NCI-H526 treated with DMSO at 0.1 percent for 48 hours (cell line): ENCODE data around the gene PARN.
"Not testable (repeated sequence)": the region's sequence is repeated elsewhere in the genome, so short reads cannot be mapped to it uniquely, and the experiment has no call there.

ENCODE experiments used
- DNase-seq: peaks from one replicate; lab custom pipeline; 2025; lab: John Stamatoyannopoulos, UW

The PARN gene

GRCh38 chr16:14437426-14437825, 192.6 kb downstream of the PARN start:
- no peak for DNase-seq

- DNase-seq = no peak
Measured at GRCh38 chr16:14436401-14436955, 193.6 kb downstream of the PARN start.

GRCh38 chr16:14434860-14435259, 195.2 kb downstream of the PARN start:
- DNase-seq = no peak

- not testable (repeated sequence) for DNase-seq
Measured at GRCh38 chr16:14428971-14429637, 201.0 kb downstream of the PARN start.

GRCh38 chr16:14428043-14428442, 202.0 kb downstream of the PARN start:
- DNase-seq = no peak

- DNase-seq = no peak
Measured at GRCh38 chr16:14427371-14427948, 202.6 kb downstream of the PARN start.

- DNase-seq = no peak
Measured at GRCh38 chr16:14424595-14424994, 205.5 kb downstream of the PARN start.

- no peak for DNase-seq
Measured at GRCh38 chr16:14423344-14423743, 206.7 kb downstream of the PARN start.

GRCh38 chr16:14420721-14421488, 209.2 kb downstream of the PARN start:
- no peak for DNase-seq

GRCh38 chr16:14420243-14420642, 209.8 kb downstream of the PARN start:
- DNase-seq = not testable (repeated sequence)

GRCh38 chr16:14419817-14420216, 210.2 kb downstream of the PARN start:
- DNase-seq = no peak

GRCh38 chr16:14418795-14419225, 211.2 kb downstream of the PARN start:
- DNase-seq = no peak

- DNase-seq = no peak
Measured at GRCh38 chr16:14416184-14416583, 213.9 kb downstream of the PARN start.

- no peak for DNase-seq
Measured at GRCh38 chr16:14415291-14415690, 214.8 kb downstream of the PARN start.

- no peak for DNase-seq
Measured at GRCh38 chr16:14409563-14409962, 220.5 kb downstream of the PARN start.

GRCh38 chr16:14407786-14408399, 222.2 kb downstream of the PARN start:
- DNase-seq = no peak

GRCh38 chr16:14405611-14406537, 224.2 kb downstream of the PARN start:
- no peak for DNase-seq

- not testable (repeated sequence) for DNase-seq
Measured at GRCh38 chr16:14403001-14403389, 227.1 kb downstream of the PARN start.

GRCh38 chr16:14402114-14403000, 227.7 kb downstream of the PARN start:
- not testable (repeated sequence) for DNase-seq

- not testable (repeated sequence) for DNase-seq
Measured at GRCh38 chr16:14401711-14402061, 228.4 kb downstream of the PARN start.
